ENCODE data around the gene EDEM2.

The EDEM2 gene

GRCh38 chr20:35125753-35126152 lies 21.4 kb downstream of the EDEM2 start:
- Histone ChIP-seq H3K27me3 (replicated peaks) (no peaks in the 10 kb centered on the region), H3K27ac (no peak overlapping the region), H3K36me3 (replicated peaks) (peaks cover 22% of the 10 kb centered on the region), H3K4me3 (ENCODE audit: low read depth, low read length) (no peak overlapping the region)
- DNase-seq = no peak
- no peak for TF ChIP-seq CTCF (IDR thresholded peaks at IDR 0.05; ENCODE audit: low read depth, low read length, missing control alignments)
- in situ Hi-C loops (cut with HindIII; ENCODE audit: low pct_ligation_motif_present, low sequenced_read_pairs) = no loop called here

GRCh38 chr20:35122756-35123405 lies 24.3 kb downstream of the EDEM2 start:
- Histone ChIP-seq H3K27ac (no peak overlapping the region), H3K4me3 (ENCODE audit: low read depth, low read length) (no peak overlapping the region), H3K27me3 (replicated peaks) (no peaks in the 10 kb centered on the region), H3K36me3 (replicated peaks) (peaks cover 21% of the 10 kb centered on the region)
- DNase-seq = no peak
- TF ChIP-seq CTCF (IDR thresholded peaks at IDR 0.05; ENCODE audit: low read depth, low read length, missing control alignments) = no peak
- in situ Hi-C loops (cut with HindIII; ENCODE audit: low pct_ligation_motif_present, low sequenced_read_pairs) = no loop called here

- no peak for TF ChIP-seq CTCF (IDR thresholded peaks at IDR 0.05; ENCODE audit: low read depth, low read length, missing control alignments)
- no peak overlapping the region for H3K4me3 ChIP-seq (ENCODE audit: low read depth, low read length)
- peak; percentile 73 for DNase-seq
- H3K36me3 ChIP-seq (replicated peaks) = peaks cover 18% of the 10 kb centered on the region
- no peaks in the 10 kb centered on the region for H3K27me3 ChIP-seq (replicated peaks)
- in situ Hi-C loops (cut with HindIII; ENCODE audit: low pct_ligation_motif_present, low sequenced_read_pairs) = no loop called here
- H3K27ac ChIP-seq = peak overlapping the region; percentile 72
These were observed 25.9 kb downstream of the EDEM2 start for GRCh38 chr20:35121186-35121585.

- in situ Hi-C loops (cut with HindIII; ENCODE audit: low pct_ligation_motif_present, low sequenced_read_pairs) = no loop called here
- no peak for TF ChIP-seq CTCF (IDR thresholded peaks at IDR 0.05; ENCODE audit: low read depth, low read length, missing control alignments)
- no peak overlapping the region for H3K4me3 ChIP-seq (ENCODE audit: low read depth, low read length)
- peak; percentile 96 for DNase-seq
- no peaks in the 10 kb centered on the region for H3K27me3 ChIP-seq (replicated peaks)
- peak overlapping the region; percentile 72 for H3K27ac ChIP-seq
- peaks cover 16% of the 10 kb centered on the region for H3K36me3 ChIP-seq (replicated peaks)
These were observed 27.0 kb downstream of the EDEM2 start for GRCh38 chr20:35120012-35120701.

GRCh38 chr20:35117629-35118028 lies 29.5 kb downstream of the EDEM2 start:
- in situ Hi-C loops (cut with HindIII; ENCODE audit: low pct_ligation_motif_present, low sequenced_read_pairs) = no loop called here
- Histone ChIP-seq H3K36me3 (replicated peaks) (peaks cover 9% of the 10 kb centered on the region), H3K27me3 (replicated peaks) (no peaks in the 10 kb centered on the region), H3K27ac (peak overlapping the region; percentile 24), H3K4me3 (ENCODE audit: low read depth, low read length) (no peak overlapping the region)
- no peak for DNase-seq
- no peak for TF ChIP-seq CTCF (IDR thresholded peaks at IDR 0.05; ENCODE audit: low read depth, low read length, missing control alignments)
